SU-DHL-6 (cell line): ENCODE data around the gene MRPL17.

ENCODE experiments used
- H2AFZ ChIP-seq: fragments of 200-600 bp; sonication (generic); 2 replicates; pipeline ENCODE4 v1.6.1; 2014; ENCODE audit warnings: low read depth, mild to moderate bottlenecking, moderate library complexity, mixed read lengths, antibody characterized with exemption, low read length; ENCODE audit not compliant: severe bottlenecking
- H3F3A ChIP-seq: fragments of 200-600 bp; shearing (Covaris generic); 2 replicates; pipeline ENCODE4 v1.6.0; 2016; ENCODE audit warnings: antibody characterized with exemption, mild to moderate bottlenecking; ENCODE audit not compliant: insufficient read depth
- H3K27ac ChIP-seq: fragments of 200-600 bp; sonication (generic); 2 replicates; pipeline ENCODE4 v1.5.1; 2016; ENCODE audit warnings: low read depth, mild to moderate bottlenecking, low read length, moderate library complexity, mixed read lengths
- H3K27me3 ChIP-seq: fragments of 200-600 bp; sonication (generic), shearing (Covaris generic); 2 replicates; pipeline ENCODE4 v1.6.0; 2014; ENCODE audit warnings: mild to moderate bottlenecking, low read length
- H3K36me3 ChIP-seq: fragments of 200-600 bp; sonication (generic); 2 replicates; pipeline ENCODE4 v1.6.1; 2014; ENCODE audit warnings: mild to moderate bottlenecking, low read length, mixed read lengths
- H3K4me2 ChIP-seq: fragments of 300-600, 200-600 bp; shearing (Covaris generic), sonication (generic); 2 replicates; pipeline ENCODE4 v1.6.0; 2014; ENCODE audit warnings: low read length, low read depth, mild to moderate bottlenecking; ENCODE audit not compliant: poor library complexity, severe bottlenecking
- H3K4me3 ChIP-seq: fragments of 200-600 bp; sonication (generic); 2 replicates; pipeline ENCODE4 v1.5.1; 2014; ENCODE audit warnings: antibody characterized with exemption, low read length, mild to moderate bottlenecking, mixed read lengths; ENCODE audit not compliant: insufficient read depth, poor library complexity, severe bottlenecking
- H3K79me2 ChIP-seq: fragments of 200-600 bp; sonication (generic); 2 replicates; pipeline ENCODE4 v1.6.1; 2014; ENCODE audit warnings: mild to moderate bottlenecking, low read length, moderate library complexity; ENCODE audit not compliant: insufficient read depth
- H3K9ac ChIP-seq: fragments of 200-600 bp; sonication (generic); 2 replicates; pipeline ENCODE4 v1.7.0; 2014; ENCODE audit warnings: mild to moderate bottlenecking, low read length
- H3K9me2 ChIP-seq: fragments of 200-600 bp; sonication (generic); replicated peaks from 2 replicates; pipeline ENCODE4 v1.6.1; 2014; ENCODE audit warnings: low read length; ENCODE audit not compliant: insufficient read depth
- H3K9me3 ChIP-seq: fragments of 200-600 bp; sonication (generic); 2 replicates; pipeline ENCODE4 v1.6.1; 2014; ENCODE audit warnings: low read length, mixed read lengths; ENCODE audit not compliant: insufficient read depth
- H4K20me1 ChIP-seq: fragments of 200-600 bp; sonication (generic); 2 replicates; pipeline ENCODE4 v1.6.1; 2014; ENCODE audit warnings: low read depth, mild to moderate bottlenecking, antibody characterized with exemption, low read length, moderate library complexity, mixed read lengths
- CTCF ChIP-seq: fragments of 200-600 bp; sonication (generic); IDR thresholded peaks from one replicate; pipeline ENCODE4 v1.5.1; 2017; ENCODE audit warnings: antibody characterized with exemption, mild to moderate bottlenecking, low read length, moderate library complexity; ENCODE audit not compliant: insufficient read depth, poor library complexity, severe bottlenecking
- EZH2phosphoT487 ChIP-seq: fragments of 200-600 bp; sonication (generic), shearing (Covaris generic); conservative IDR thresholded peaks from 2 replicates; pipeline ENCODE4 v1.6.1; 2018; ENCODE audit warnings: mild to moderate bottlenecking, antibody characterized with exemption, low read length, moderate library complexity, mixed read lengths

MRPL17 gene

GRCh38 chr11:6636480-6636879 lies 46.7 kb downstream of the MRPL17 start:
- no peak overlapping the region for H2AFZ ChIP-seq
- H3K4me3 ChIP-seq: no peak overlapping the region
- H3K27me3 ChIP-seq: no peaks in the 10 kb centered on the region
- H3F3A ChIP-seq: no peaks in the 10 kb centered on the region
- no peaks in the 10 kb centered on the region for H3K79me2 ChIP-seq
- H3K27ac ChIP-seq: no peak overlapping the region
- H4K20me1 ChIP-seq: no peaks in the 10 kb centered on the region
- no peak overlapping the region for H3K4me2 ChIP-seq
- H3K9me3 ChIP-seq: no peaks in the 10 kb centered on the region
- H3K9ac ChIP-seq: no peak overlapping the region
- H3K36me3 ChIP-seq: no peaks in the 10 kb centered on the region
- H3K9me2 ChIP-seq: no peaks in the 10 kb centered on the region
- TF ChIP-seq CTCF (no peak), EZH2phosphoT487 (no peak)

GRCh38 chr11:6635082-6635932 lies 47.8 kb downstream of the MRPL17 start:
- Histone ChIP-seq H3K9ac (no peak overlapping the region), H3K9me3 (no peaks in the 10 kb centered on the region), H4K20me1 (no peaks in the 10 kb centered on the region), H3K4me3 (no peak overlapping the region), H3F3A (no peaks in the 10 kb centered on the region), H3K9me2 (no peaks in the 10 kb centered on the region), H3K36me3 (no peaks in the 10 kb centered on the region), H3K27me3 (no peaks in the 10 kb centered on the region), H3K27ac (no peak overlapping the region), H3K4me2 (no peak overlapping the region), H3K79me2 (no peaks in the 10 kb centered on the region), H2AFZ (no peak overlapping the region)
- TF ChIP-seq EZH2phosphoT487: no peak

- H4K20me1 ChIP-seq: no peaks in the 10 kb centered on the region
- H3K4me2 ChIP-seq: no peak overlapping the region
- no peaks in the 10 kb centered on the region for H3F3A ChIP-seq
- H3K9ac ChIP-seq: no peak overlapping the region
- no peak overlapping the region for H3K27ac ChIP-seq
- H3K36me3 ChIP-seq: no peaks in the 10 kb centered on the region
- no peak overlapping the region for H2AFZ ChIP-seq
- H3K4me3 ChIP-seq: no peak overlapping the region
- TF ChIP-seq EZH2phosphoT487 (no peak), CTCF (no peak)
- H3K9me2 ChIP-seq: no peaks in the 10 kb centered on the region
- H3K27me3 ChIP-seq: no peaks in the 10 kb centered on the region
- H3K9me3 ChIP-seq: no peaks in the 10 kb centered on the region
- H3K79me2 ChIP-seq: no peaks in the 10 kb centered on the region
Measured at GRCh38 chr11:6634534-6634933, 48.6 kb downstream of the MRPL17 start.
